Naive thymus-derived CD8-positive, alpha-beta T cell (primary cell): ENCODE results near the gene TPCN1. TPM values are rescaled to one million over a fixed set of nuclear protein-coding genes. Genes with fewer than 3 reads are reported as not detected.

Experiments
- ATAC-seq, 2 donors: fragments of 150-1000 bp; cut with Tn5 transposase in 1 of 2; sonication (Bioruptor Pico), chemical (Tn5 transposase) in 1 of 2; 1 replicate in 1 of 2; 2 replicates in 1 of 2; pipeline ENCODE4 v1.10.0; 2021; ENCODE audit warnings: mild to moderate bottlenecking in 2 of 2, moderate library complexity in 2 of 2
- POLR2A ChIA-PET: fragments of 350-600 bp; sonication (Branson Sonifier 250); formaldehyde crosslinking; loops from one replicate; lab custom pipeline; 2021; ENCODE audit warnings: antibody characterized with exemption; lab: Charles Lee
- DNase-seq, 10 donors: peaks; one replicate each; pipeline versions ENCODE4 v3.0.0 to v3.0.0-alpha.2; 2020 to 2022
- H3K27ac Mint-ChIP-seq, 10 donors: one replicate each; pipeline ENCODE4 v1.8.0; 2020 to 2022; ENCODE audit warnings: mild to moderate bottlenecking in 10 of 10, mixed read lengths in 10 of 10, moderate library complexity in 4 of 10, inconsistent platforms in 1 of 10
- H3K27me3 Mint-ChIP-seq, 5 donors: one replicate each; pipeline ENCODE4 v1.8.0; 2021 to 2022; ENCODE audit warnings: mixed read lengths in 5 of 5
- H3K36me3 Mint-ChIP-seq, 3 donors: one replicate each; pipeline ENCODE4 v1.8.0; 2020 to 2022; ENCODE audit warnings: mixed read lengths in 3 of 3, mild to moderate bottlenecking in 2 of 3, inconsistent platforms in 1 of 3
- H3K4me1 Mint-ChIP-seq, 4 donors: one replicate each; pipeline ENCODE4 v1.8.0; 2021 to 2022; ENCODE audit warnings: mixed read lengths in 4 of 4
- H3K4me3 Mint-ChIP-seq, 10 donors: one replicate each; pipeline ENCODE4 v1.8.0; 2020 to 2022; ENCODE audit warnings: mild to moderate bottlenecking in 10 of 10, mixed read lengths in 10 of 10, moderate library complexity in 6 of 10, inconsistent platforms in 1 of 10
- H3K9me3 Mint-ChIP-seq, 9 donors: one replicate each; pipeline ENCODE4 v1.8.0; 2020 to 2022; ENCODE audit warnings: mixed read lengths in 9 of 9, mild to moderate bottlenecking in 3 of 9, inconsistent platforms in 1 of 9, moderate library complexity in 1 of 9
- polyA plus RNA-seq, 3 donors: library from polyadenylated mRNA; unstranded; fragments of 300-500 nt; fragmentation: Illumina TruSeq; gene quantifications; one replicate each; pipeline ENCODE4 v1.2.3, GENCODE V29; 2021
- total RNA-seq, 8 experiments: library from RNA in 2 of 8; stranded (reverse) in 2 of 8; gene quantifications; one replicate each; pipeline ENCODE4 v1.2.3 and lab custom pipeline; 2021 to 2026

Gene TPCN1
- total and polyA plus RNA-seq, 5 experiments from 2014 or later, result 6.7 to 83.0 (median 16.5) TPM

- ATAC-seq (no peak), DNase-seq (no peak)
- Mint-ChIP-seq H3K27ac (no peak overlapping the region), H3K36me3 (peaks cover 0 to 72% (median 24%) of the 10 kb centered on the region in 3 donors), H3K27me3 (no peaks in the 10 kb centered on the region), H3K9me3 (no peaks in the 10 kb centered on the region), H3K4me3 (no peak overlapping the region), H3K4me1 (peaks cover 0 to 3% (median 0%) of the 10 kb centered on the region in 4 donors)
- POLR2A ChIA-PET, result no interaction called here
These were observed 51.9 kb downstream of the TPCN1 start for GRCh38 chr12:113273053-113273725.

DNA sequence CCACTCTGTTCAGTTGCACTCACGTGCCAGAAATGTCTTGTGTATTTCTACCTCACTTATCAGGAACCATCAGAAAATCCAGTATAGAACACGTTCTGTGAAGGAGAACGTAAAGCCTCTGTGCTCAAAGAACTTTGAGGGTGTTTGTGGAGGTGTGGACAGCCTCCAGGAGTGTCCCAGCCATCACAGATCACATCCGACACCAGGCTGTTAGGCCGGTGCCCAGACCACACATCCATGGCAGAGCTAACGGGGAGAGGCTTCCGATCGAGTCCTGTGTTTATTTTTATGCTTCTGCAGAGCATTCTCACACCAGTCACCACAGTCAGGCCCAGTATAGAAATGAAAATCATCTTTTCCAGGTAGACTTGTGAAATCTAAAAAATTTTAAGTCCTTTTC is 53.6 kb downstream of the TPCN1 start:
- ATAC-seq (no peak), DNase-seq (no peak)
- H3K4me3 Mint-ChIP-seq, result no peak overlapping the region
- H3K9me3 Mint-ChIP-seq, result no peaks in the 10 kb centered on the region
- H3K36me3 Mint-ChIP-seq, result peaks cover 0 to 74% (median 23%) of the 10 kb centered on the region in 3 donors
- H3K4me1 Mint-ChIP-seq, result peaks cover 0 to 6% (median 0%) of the 10 kb centered on the region in 4 donors
- H3K27ac Mint-ChIP-seq, result peak overlapping the region in 1 of 10 donors; percentile 19
- POLR2A ChIA-PET, result no interaction called here
- H3K27me3 Mint-ChIP-seq, result no peaks in the 10 kb centered on the region

DNA sequence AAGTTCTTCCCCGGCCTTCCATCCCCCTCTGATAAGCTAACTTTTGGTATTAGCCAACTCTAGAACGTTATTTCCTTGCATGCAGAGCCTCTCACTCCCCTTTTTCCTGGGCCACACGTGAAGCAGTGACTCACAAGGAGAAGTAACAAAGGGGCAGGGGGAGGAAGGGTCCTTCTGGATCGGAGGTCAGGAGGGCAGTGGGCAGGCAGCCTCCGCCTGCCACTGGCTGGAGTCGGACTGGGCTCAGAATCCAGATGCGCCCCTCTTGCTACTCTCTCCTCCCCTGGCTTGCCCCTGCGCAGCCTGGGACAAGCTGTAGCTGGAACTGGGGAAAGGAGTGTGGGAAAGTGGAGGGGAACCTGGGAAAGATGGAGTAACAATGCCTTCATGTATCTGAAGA is 55.0 kb downstream of the TPCN1 start:
- peaks cover 0 to 78% (median 22%) of the 10 kb centered on the region in 3 donors for H3K36me3 Mint-ChIP-seq
- no peaks in the 10 kb centered on the region for H3K27me3 Mint-ChIP-seq
- no peak overlapping the region for H3K27ac Mint-ChIP-seq
- POLR2A ChIA-PET, result no interaction called here
- ATAC-seq, result no peak
- no peaks in the 10 kb centered on the region for H3K9me3 Mint-ChIP-seq
- no peak overlapping the region for H3K4me3 Mint-ChIP-seq
- H3K4me1 Mint-ChIP-seq, result peaks cover 0 to 6% (median 0%) of the 10 kb centered on the region in 4 donors
- no peak for DNase-seq

GRCh38 chr12:113276946-113277500 is 55.8 kb downstream of the TPCN1 start:
- no peaks in the 10 kb centered on the region for H3K27me3 Mint-ChIP-seq
- DNase-seq, result no peak
- no peak overlapping the region for H3K27ac Mint-ChIP-seq
- no peak for ATAC-seq
- H3K36me3 Mint-ChIP-seq, result peaks cover 0 to 78% (median 19%) of the 10 kb centered on the region in 3 donors
- H3K4me1 Mint-ChIP-seq, result peaks cover 0 to 6% (median 0%) of the 10 kb centered on the region in 4 donors
- H3K4me3 Mint-ChIP-seq, result no peak overlapping the region
- POLR2A ChIA-PET, result no interaction called here
- no peaks in the 10 kb centered on the region for H3K9me3 Mint-ChIP-seq

GRCh38 chr12:113277511-113277910 is 56.2 kb downstream of the TPCN1 start:
- H3K27ac Mint-ChIP-seq, result peak overlapping the region in 1 of 10 donors; percentile 31

DNA sequence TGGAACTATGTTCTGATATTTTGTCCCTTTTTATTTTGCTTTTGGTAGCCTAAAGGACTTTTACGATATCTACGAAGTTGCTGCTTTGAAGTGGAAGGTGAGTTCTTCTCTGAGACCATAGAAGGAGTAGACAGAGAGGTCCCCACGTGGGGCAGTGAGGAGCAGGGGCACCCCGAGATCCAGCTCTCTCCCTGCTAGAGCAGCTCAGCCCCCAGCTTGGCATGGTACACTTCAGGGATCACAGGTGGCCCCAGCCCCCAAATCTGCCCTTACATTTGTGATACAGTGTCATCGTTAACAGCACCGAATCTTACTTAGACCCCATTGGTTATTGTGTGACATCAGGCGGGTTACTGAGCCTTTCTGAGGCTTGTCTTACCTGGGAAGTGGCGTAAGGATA is 56.9 kb downstream of the TPCN1 start:
- POLR2A ChIA-PET, result no interaction called here
- no peaks in the 10 kb centered on the region for H3K27me3 Mint-ChIP-seq
- DNase-seq (no peak), ATAC-seq (no peak)
- peak overlapping the region in 5 of 10 donors; percentile 13 to 86 (median 44) for H3K27ac Mint-ChIP-seq
- peaks cover 0 to 6% (median 0%) of the 10 kb centered on the region in 4 donors for H3K4me1 Mint-ChIP-seq
- H3K9me3 Mint-ChIP-seq, result no peaks in the 10 kb centered on the region
- no peak overlapping the region for H3K4me3 Mint-ChIP-seq
- peaks cover 0 to 73% (median 15%) of the 10 kb centered on the region in 3 donors for H3K36me3 Mint-ChIP-seq

More at GRCh38 chr12:113277511-113277910, 56.2 kb downstream of the TPCN1 start:
- H3K27me3 Mint-ChIP-seq, result no peaks in the 10 kb centered on the region
- H3K4me3 Mint-ChIP-seq, result no peak overlapping the region
- ATAC-seq (no peak), DNase-seq (no peak)
- no peaks in the 10 kb centered on the region for H3K9me3 Mint-ChIP-seq
- peaks cover 0 to 6% (median 0%) of the 10 kb centered on the region in 4 donors for H3K4me1 Mint-ChIP-seq
- H3K36me3 Mint-ChIP-seq, result peaks cover 0 to 75% (median 17%) of the 10 kb centered on the region in 3 donors
- POLR2A ChIA-PET, result interaction anchor here (0.6 kb wide), 1 partner anchor 92 kb away, joined by 5 read pairs; the partner anchor contains the start of gene DDX54

DNA sequence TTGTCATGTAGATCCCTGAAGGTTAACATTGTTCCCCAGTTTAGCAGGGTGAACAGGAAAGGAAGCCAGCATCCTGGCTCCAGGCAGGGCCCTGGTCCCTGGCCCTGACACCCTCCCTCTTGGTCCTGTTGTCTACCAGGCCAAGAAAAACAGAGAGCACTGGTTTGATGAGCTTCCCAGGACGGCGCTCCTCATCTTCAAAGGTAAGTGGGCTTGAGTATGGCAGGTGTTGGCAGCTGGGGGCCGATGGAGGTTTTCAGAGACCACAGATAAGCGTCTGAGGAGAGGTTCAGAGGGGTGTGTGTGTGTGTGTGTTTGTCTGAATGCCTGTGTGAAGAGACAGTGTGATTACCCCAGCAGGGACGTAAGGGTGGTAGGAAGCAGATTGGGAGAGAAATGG is 57.4 kb downstream of the TPCN1 start:
- H3K27ac Mint-ChIP-seq, result peak overlapping the region in 6 of 10 donors; percentile 3 to 86 (median 18)
- DNase-seq, result no peak
- peaks cover 0 to 6% (median 0%) of the 10 kb centered on the region in 4 donors for H3K4me1 Mint-ChIP-seq
- no peaks in the 10 kb centered on the region for H3K27me3 Mint-ChIP-seq
- peaks cover 0 to 69% (median 15%) of the 10 kb centered on the region in 3 donors for H3K36me3 Mint-ChIP-seq
- POLR2A ChIA-PET, result no interaction called here
- H3K4me3 Mint-ChIP-seq, result no peak overlapping the region
- ATAC-seq, result no peak
- no peaks in the 10 kb centered on the region for H3K9me3 Mint-ChIP-seq

DNA sequence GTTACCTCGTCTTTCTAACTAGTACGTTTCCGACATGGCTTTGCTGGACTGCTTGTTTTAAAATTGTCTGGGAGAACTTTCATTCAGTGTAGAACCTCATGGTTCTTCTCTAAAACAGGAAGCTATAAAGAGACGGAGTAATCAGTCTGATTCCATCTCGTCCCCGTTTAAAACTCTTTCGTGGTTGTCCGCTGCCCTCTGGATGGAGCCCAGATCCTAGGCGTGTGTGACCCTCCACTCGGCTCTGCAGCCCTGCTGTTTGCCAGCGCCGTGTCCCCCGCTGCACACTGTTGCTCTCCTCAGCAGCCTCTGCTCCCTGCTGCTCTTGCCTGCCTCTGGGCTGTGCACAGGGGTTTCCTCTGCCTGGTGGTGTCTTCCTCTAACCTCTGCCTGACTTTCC is 63.5 kb downstream of the TPCN1 start:
- no peak for ATAC-seq
- peak overlapping the region in 2 of 10 donors; percentile 63 to 70 for H3K27ac Mint-ChIP-seq
- no peaks in the 10 kb centered on the region for H3K27me3 Mint-ChIP-seq
- POLR2A ChIA-PET, result no interaction called here
- no peak overlapping the region for H3K4me3 Mint-ChIP-seq
- no peaks in the 10 kb centered on the region for H3K9me3 Mint-ChIP-seq
- H3K36me3 Mint-ChIP-seq, result peaks cover 0 to 61% (median 11%) of the 10 kb centered on the region in 3 donors
- H3K4me1 Mint-ChIP-seq, result peaks cover 0 to 2% (median under 1%) of the 10 kb centered on the region in 4 donors
- DNase-seq, result no peak

DNA sequence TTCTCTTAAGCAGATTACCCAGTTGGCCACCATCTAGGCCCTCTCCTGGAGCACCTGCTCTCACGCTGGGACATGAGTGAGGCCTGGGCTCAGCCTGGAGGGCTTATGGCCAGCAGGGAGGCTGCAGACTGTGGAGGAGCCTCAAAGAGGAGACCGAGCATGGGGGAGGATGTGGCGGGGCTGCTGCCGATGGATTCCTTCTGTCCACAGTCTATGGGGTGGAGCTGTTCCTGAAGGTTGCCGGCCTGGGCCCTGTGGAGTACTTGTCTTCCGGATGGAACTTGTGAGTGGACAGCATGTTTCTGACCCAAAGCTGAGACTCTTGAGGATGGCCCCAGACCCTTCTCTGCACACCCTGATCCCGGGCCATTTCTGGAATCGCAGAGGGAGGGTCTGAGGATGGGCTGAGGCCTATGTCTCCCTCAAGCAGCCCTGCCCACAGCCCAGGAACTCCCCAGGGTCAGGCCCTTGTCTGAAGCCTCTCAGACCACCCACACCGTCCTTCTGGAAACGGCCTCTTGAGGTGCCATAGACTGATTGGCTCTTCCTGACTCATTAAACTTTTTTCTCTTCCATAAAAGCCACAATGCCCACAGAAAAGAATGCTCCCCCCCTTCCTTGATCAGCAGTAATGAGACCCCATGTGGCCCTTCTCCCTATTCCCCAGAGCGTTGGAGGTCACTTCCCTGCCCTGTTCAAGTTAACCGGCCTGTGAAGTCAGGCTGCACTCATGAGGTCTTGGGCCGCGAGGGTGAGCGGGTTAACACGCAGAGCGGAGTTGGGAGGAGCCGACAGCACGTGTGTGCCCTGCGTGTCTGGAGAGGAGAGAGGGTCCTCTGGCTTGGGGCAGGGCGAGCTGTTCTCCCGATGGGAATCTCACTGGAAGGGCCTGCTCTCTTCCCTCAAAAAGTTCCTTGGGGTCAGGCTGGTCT is 64.7 kb downstream of the TPCN1 start:
- H3K36me3 Mint-ChIP-seq, result peaks cover 0 to 53% (median 5%) of the 10 kb centered on the region in 3 donors
- POLR2A ChIA-PET, result interaction anchor here (0.5 kb wide), 1 partner anchor 72 kb away, joined by 4 read pairs; no protein-coding TSS in a partner anchor
- H3K27me3 Mint-ChIP-seq, result no peaks in the 10 kb centered on the region
- ATAC-seq (no peak), DNase-seq (no peak)
- no peaks in the 10 kb centered on the region for H3K9me3 Mint-ChIP-seq
- H3K4me1 Mint-ChIP-seq, result peaks cover 0 to 2% (median under 1%) of the 10 kb centered on the region in 4 donors
- H3K27ac Mint-ChIP-seq, result peak overlapping the region in 3 of 10 donors; percentile 19 to 63 (median 31)
- H3K4me3 Mint-ChIP-seq, result no peak overlapping the region

- H3K4me3 Mint-ChIP-seq, result no peak overlapping the region
- H3K27ac Mint-ChIP-seq, result peak overlapping the region in 2 of 10 donors; percentile 66 to 70
- POLR2A ChIA-PET, result no interaction called here
- no peaks in the 10 kb centered on the region for H3K9me3 Mint-ChIP-seq
- H3K36me3 Mint-ChIP-seq, result peaks cover 0 to 52% (median 11%) of the 10 kb centered on the region in 3 donors
- H3K4me1 Mint-ChIP-seq, result peaks cover 0 to 4% (median 1%) of the 10 kb centered on the region in 4 donors
- no peaks in the 10 kb centered on the region for H3K27me3 Mint-ChIP-seq
- ATAC-seq (no peak), DNase-seq (no peak)
These were observed 65.4 kb downstream of the TPCN1 start for GRCh38 chr12:113286712-113287111.

DNA sequence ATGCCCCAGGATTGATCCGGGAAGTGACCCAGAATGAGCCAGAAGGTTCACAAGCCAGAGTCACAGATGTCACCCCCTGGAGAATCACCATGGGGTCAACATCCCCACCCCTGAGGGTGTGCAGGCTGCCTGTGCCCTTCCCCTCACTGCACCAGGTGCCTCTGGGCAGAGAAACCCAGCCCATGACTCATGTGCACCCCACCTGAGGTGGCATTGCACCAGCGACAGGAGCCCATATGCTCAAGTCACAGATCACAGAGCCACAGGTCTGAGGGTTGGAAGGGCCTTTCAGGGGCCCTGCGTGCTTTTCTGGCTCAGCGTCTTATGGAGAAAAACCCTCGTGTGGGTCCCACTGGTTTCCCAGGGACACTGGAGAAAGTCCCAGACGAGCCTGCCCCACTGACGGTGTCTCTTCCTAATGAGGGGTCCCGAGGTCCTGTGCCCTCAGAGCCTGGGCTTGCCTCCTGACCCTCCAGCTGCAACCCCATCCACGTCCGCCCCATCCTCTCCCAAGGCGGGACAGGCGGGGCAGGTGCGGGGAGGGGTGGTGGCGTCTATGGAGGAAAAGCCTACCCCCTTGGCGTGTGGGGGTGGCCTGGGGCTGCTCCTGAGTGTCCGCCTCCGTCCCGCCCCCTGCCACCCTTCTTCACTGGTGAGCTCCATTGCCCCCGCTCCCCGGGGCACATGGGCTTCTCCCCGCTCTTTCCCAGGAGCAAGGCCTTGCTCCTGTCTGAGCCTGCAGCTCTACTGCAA is 66.1 kb downstream of the TPCN1 start:
- POLR2A ChIA-PET, result no interaction called here
- H3K27ac Mint-ChIP-seq, result peak overlapping the region in 2 of 10 donors; percentile 66 to 71
- H3K9me3 Mint-ChIP-seq, result no peaks in the 10 kb centered on the region
- H3K4me1 Mint-ChIP-seq, result peaks cover 0 to 4% (median 1%) of the 10 kb centered on the region in 4 donors
- H3K4me3 Mint-ChIP-seq, result no peak overlapping the region
- peaks cover 0 to 58% (median 13%) of the 10 kb centered on the region in 3 donors for H3K36me3 Mint-ChIP-seq
- H3K27me3 Mint-ChIP-seq, result no peaks in the 10 kb centered on the region
- DNase-seq (no peak), ATAC-seq (no peak)

- Mint-ChIP-seq H3K27ac (peak overlapping the region in 1 of 10 donors; percentile 71), H3K27me3 (no peaks in the 10 kb centered on the region), H3K4me3 (no peak overlapping the region), H3K9me3 (no peaks in the 10 kb centered on the region), H3K36me3 (peaks cover 0 to 62% (median 13%) of the 10 kb centered on the region in 3 donors), H3K4me1 (peaks cover 0 to 4% (median 1%) of the 10 kb centered on the region in 4 donors)
- POLR2A ChIA-PET, result no interaction called here
- DNase-seq, result no peak
- ATAC-seq, result no peak
These were observed 66.6 kb downstream of the TPCN1 start for GRCh38 chr12:113287899-113288282.
